K562 (cell line): ENCODE measurements around the gene EEA1. TPM values are rescaled to one million over a fixed set of nuclear protein-coding genes. Genes with fewer than 3 reads are reported as not detected.

Source experiments
- CBFA2T2 ChIP-seq: fragments of 450-650 bp; conservative IDR thresholded peaks from 2 replicates; pipeline ENCODE4 v1.6.1; 2017; ENCODE audit warnings: mild to moderate bottlenecking
- CBFB ChIP-seq: sonication (generic); formaldehyde crosslinking; IDR thresholded peaks from 2 replicates; pipeline ENCODE4 v1.4.0; 2020; ENCODE audit warnings: mild to moderate bottlenecking, missing genetic modification reagents
- EP400 ChIP-seq: fragments of 450-650 bp; IDR thresholded peaks from 2 replicates; pipeline ENCODE4 v1.6.1; 2017; ENCODE audit warnings: antibody characterized with exemption, mild to moderate bottlenecking, moderate library complexity
- HOXB6 ChIP-seq: fragments of 250-450 bp; sonication (Bioruptor Pico); IDR thresholded peaks from 2 replicates; pipeline ENCODE4 v1.5.1; 2022; ENCODE audit warnings: mild to moderate bottlenecking, borderline replicate concordance
- HSF4 ChIP-seq: fragments of 250-450 bp; sonication (Bioruptor Pico); IDR thresholded peaks from 2 replicates; pipeline ENCODE4 v2.1.2; 2022; ENCODE audit warnings: mild to moderate bottlenecking, moderate library complexity, borderline replicate concordance
- KDM1A ChIP-seq, 2 experiments: fragments of 450-650 bp; IDR thresholded peaks; 2 replicates each; pipeline ENCODE4 v1.6.1; 2016; ENCODE audit warnings: mild to moderate bottlenecking in 2 of 2
- KLF10 ChIP-seq: fragments of 250-450 bp; sonication (Bioruptor Pico); IDR thresholded peaks from 2 replicates; pipeline ENCODE4 v1.6.1; 2021; ENCODE audit warnings: matching md5 sums
- MIER1 ChIP-seq: fragments of 450-650 bp; IDR thresholded peaks from 2 replicates; pipeline ENCODE4 v1.6.1; 2016; ENCODE audit warnings: antibody characterized with exemption, mild to moderate bottlenecking, low read depth
- NFE2 ChIP-seq: IDR thresholded peaks from 2 replicates; pipeline ENCODE4 v1.6.1; 2014; ENCODE audit warnings: antibody characterized with exemption, low read depth
- NR3C1 ChIP-seq: sonication (generic); formaldehyde crosslinking; IDR thresholded peaks from 2 replicates; pipeline ENCODE4 v1.8.1; 2022; ENCODE audit warnings: missing genetic modification reagents
- NUFIP1 ChIP-seq: fragments of 450-650 bp; IDR thresholded peaks from 2 replicates; pipeline ENCODE4 v1.6.1; 2018; ENCODE audit not compliant: partially characterized antibody
- PHTF2 ChIP-seq: fragments of 250-450 bp; sonication (Bioruptor Pico); IDR thresholded peaks from 2 replicates; pipeline ENCODE4 v1.5.0; 2021; ENCODE audit warnings: mild to moderate bottlenecking
- PTBP1 ChIP-seq: fragments of 200-400 bp; formaldehyde crosslinking; IDR thresholded peaks from 2 replicates; pipeline ENCODE4 v1.6.1; 2017; ENCODE audit warnings: low read depth, low read length
- RB1 ChIP-seq: fragments of 450-650 bp; IDR thresholded peaks from 2 replicates; pipeline ENCODE4 v1.6.1; 2017; ENCODE audit warnings: low read depth, mild to moderate bottlenecking
- RBM22 ChIP-seq: fragments of 200-400 bp; formaldehyde crosslinking; IDR thresholded peaks from 2 replicates; pipeline ENCODE4 v1.6.1; 2018; ENCODE audit warnings: low read length, low read depth; ENCODE audit not compliant: poor library complexity, severe bottlenecking
- RCOR1 ChIP-seq, 2 experiments: IDR thresholded peaks; 2 replicates each; pipeline ENCODE4 v1.6.1; 2012; ENCODE audit warnings: low read depth in 2 of 2, low read length in 2 of 2, borderline replicate concordance in 1 of 2, improper control_type of control experiment in 1 of 2
- SMARCA5 ChIP-seq: fragments of 450-650 bp; IDR thresholded peaks from 2 replicates; pipeline ENCODE4 v1.6.1; 2016
- SNIP1 ChIP-seq: fragments of 450-650 bp; IDR thresholded peaks from 2 replicates; pipeline ENCODE4 v1.7.1; 2017; ENCODE audit warnings: low read depth, mild to moderate bottlenecking
- U2AF1 ChIP-seq: fragments of 200-400 bp; formaldehyde crosslinking; optimal IDR thresholded peaks from 2 replicates; pipeline ENCODE3; 2017; ENCODE audit warnings: mild to moderate bottlenecking, low read depth, low read length, moderate library complexity
- XRCC3 ChIP-seq: fragments of 450-650 bp; IDR thresholded peaks from 2 replicates; pipeline ENCODE4 v1.6.1; 2017; ENCODE audit warnings: mild to moderate bottlenecking, moderate library complexity
- ZBED1 ChIP-seq: IDR thresholded peaks from 2 replicates; pipeline ENCODE4 v1.6.1; 2014
- ZNF232 ChIP-seq: sonication (generic); formaldehyde crosslinking; IDR thresholded peaks from 2 replicates; pipeline ENCODE4 v1.8.0; 2022; ENCODE audit warnings: mild to moderate bottlenecking, missing genetic modification reagents
- ZNF445 ChIP-seq: fragments of 250-450 bp; sonication (Bioruptor Pico); IDR thresholded peaks from 2 replicates; pipeline ENCODE4 v1.4.0; 2020; ENCODE audit warnings: low read depth, mild to moderate bottlenecking, moderate library complexity
- ZNF76 ChIP-seq: fragments of 250-450 bp; sonication (Bioruptor Pico); IDR thresholded peaks from 2 replicates; pipeline ENCODE4 v1.4.0; 2020; ENCODE audit warnings: mild to moderate bottlenecking, moderate library complexity, borderline replicate concordance
- polyA plus RNA-seq, 8 experiments: library from polyadenylated mRNA; depleted of rRNA in 4 of 8; stranded (reverse) in 5 of 8; unstranded in 3 of 8; fragments of >200 nt; fragmentation: Nextera tagmentation in 2 of 8; fragmentation: Illumina TruSeq in 1 of 8; extraction: Ambion mirVana in 2 of 8; extraction: Trizol in 1 of 8; gene quantifications; 2 replicates each; pipeline versions ENCODE4 v1.2.1 to v1.2.3, GENCODE V29; 2011 to 2014; ENCODE audit warnings: inconsistent platforms in 1 of 8, missing spikeins in 1 of 8
- total RNA-seq, 7 experiments: library from RNA; depleted of rRNA in 6 of 7; stranded (reverse); fragments of >200 nt in 6 of 7; fragmentation: Illumina TruSeq in 2 of 7; extraction: Trizol in 2 of 7; gene quantifications; 2 replicates each; pipeline versions ENCODE4 v1.2.1 to v1.2.3, GENCODE V29; 2011 to 2021; ENCODE audit warnings: low replicate concordance in 1 of 7
- TF ChIP-seq, protein P1 (sequence below): fragments of 250-450 bp; sonication (Bioruptor Pico); IDR thresholded peaks from 2 replicates; pipeline ENCODE4 v1.8.0; 2022; ENCODE audit warnings: moderate library complexity, mild to moderate bottlenecking, inconsistent platforms
- TF ChIP-seq, protein P2 (sequence below): sonication (generic); formaldehyde crosslinking; IDR thresholded peaks from 2 replicates; pipeline ENCODE4 v1.9.0; 2022; ENCODE audit warnings: mild to moderate bottlenecking, missing genetic modification reagents
- TF ChIP-seq, protein P3 (sequence below): fragments of 450-650 bp; conservative IDR thresholded peaks from 2 replicates; pipeline ENCODE4 v1.6.1; 2016; ENCODE audit warnings: missing genetic modification characterization, low read depth, mild to moderate bottlenecking, control low read depth, missing compliant biosample characterization
- TF ChIP-seq, protein P4 (sequence below): fragments of 450-650 bp; IDR thresholded peaks from 2 replicates; pipeline ENCODE4 v1.6.1; 2016; ENCODE audit warnings: low read depth, mild to moderate bottlenecking, moderate library complexity

The EEA1 gene
- total and polyA plus RNA-seq, 9 of the 15 experiments (the other 6 are each of a cell fraction or from before 2014, with no cell fraction given) = 3.5 to 17.1 (median 7.5) TPM

DNA sequence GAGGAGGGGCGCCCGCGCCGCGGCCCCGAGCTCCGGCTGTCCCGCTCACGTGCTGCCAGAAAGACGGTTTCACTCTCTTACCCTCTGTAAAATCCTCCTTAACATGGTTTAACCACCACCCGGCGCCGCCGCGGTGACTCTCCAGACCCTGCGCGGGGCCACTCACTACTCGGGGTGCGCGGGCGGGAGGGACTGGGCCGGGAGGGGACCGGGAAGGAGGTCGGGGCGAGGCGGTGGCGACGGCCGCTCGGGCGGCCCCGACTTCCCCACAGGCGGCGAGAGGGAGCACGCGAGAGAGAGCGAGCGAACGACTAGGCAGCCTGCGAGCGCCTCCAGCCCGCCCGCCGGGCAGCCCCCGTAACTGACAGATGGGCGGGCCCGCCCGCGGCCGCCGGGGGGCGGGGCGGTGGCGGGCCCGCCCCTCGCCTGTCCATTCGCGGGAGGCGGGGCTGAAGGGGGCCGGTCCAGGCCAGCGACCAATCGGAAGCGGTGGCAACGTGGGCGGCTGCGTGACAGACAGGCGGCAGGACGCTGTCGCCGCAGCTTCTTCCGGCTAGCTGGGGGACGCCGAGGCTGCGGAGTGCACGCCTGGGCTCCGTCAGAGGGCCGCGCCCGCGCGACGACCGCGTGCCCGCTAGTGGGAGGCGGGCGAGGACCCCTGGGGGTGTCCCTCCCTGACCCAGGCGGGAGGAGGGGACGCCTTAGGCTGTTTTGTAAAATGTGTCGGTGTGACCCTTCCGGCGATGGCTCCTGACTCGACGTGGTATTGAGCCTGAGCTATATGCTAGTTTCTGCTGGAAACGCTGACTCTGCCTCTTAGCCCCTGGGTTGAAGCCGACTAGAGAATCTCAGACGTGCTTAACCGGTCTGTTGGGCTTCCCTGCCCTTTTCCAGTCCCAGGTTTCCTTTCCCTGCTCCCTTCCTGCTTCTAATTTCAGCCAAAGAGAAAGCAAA lies at the start of gene EEA1 (continued):
- no peak for TF ChIP-seq HSF4 (CRISPR knock-in tag)
- TF ChIP-seq ZNF76 (CRISPR knock-in tag) = peak; percentile 81
- TF ChIP-seq PHTF2 = no peak
- TF ChIP-seq PTBP1 = no peak
- no peak for TF ChIP-seq SMARCA5
- peak; percentile 97 for TF ChIP-seq EP400
- no peak for TF ChIP-seq SNIP1
- TF ChIP-seq ZNF232 (CRISPR knock-in tag) = peak; percentile 73; the same call in 1 of the 2 replicates
- TF ChIP-seq XRCC3 = no peak
- no peak for TF ChIP-seq RBM22
- no peak for TF ChIP-seq NUFIP1
- no peak for TF ChIP-seq CBFB (CRISPR knock-in tag)
- TF ChIP-seq RCOR1 (IDR thresholded peaks at IDR 0.05; ENCODE audit: borderline replicate concordance in 1 of 2, low read depth in 2 of 2, low read length in 2 of 2) = no peak; a peak in 2 of 4 replicates
- TF ChIP-seq NFE2 = no peak; the same call in 1 of the 2 replicates
- TF ChIP-seq, protein P1, sequence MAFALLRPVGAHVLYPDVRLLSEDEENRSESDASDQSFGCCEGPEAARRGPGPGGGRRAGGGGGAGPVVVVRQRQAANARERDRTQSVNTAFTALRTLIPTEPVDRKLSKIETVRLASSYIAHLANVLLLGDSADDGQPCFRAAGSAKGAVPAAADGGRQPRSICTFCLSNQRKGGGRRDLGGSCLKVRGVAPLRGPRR (CRISPR knock-in tag) = no peak
- TF ChIP-seq, protein P2, sequence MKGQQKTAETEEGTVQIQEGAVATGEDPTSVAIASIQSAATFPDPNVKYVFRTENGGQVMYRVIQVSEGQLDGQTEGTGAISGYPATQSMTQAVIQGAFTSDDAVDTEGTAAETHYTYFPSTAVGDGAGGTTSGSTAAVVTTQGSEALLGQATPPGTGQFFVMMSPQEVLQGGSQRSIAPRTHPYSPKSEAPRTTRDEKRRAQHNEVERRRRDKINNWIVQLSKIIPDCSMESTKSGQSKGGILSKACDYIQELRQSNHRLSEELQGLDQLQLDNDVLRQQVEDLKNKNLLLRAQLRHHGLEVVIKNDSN (CRISPR knock-in tag) = peak; percentile 13; the same call in 1 of the 2 replicates
- no peak for TF ChIP-seq ZBED1
- TF ChIP-seq ZNF445 (CRISPR knock-in tag) = no peak
- TF ChIP-seq, protein P3, sequence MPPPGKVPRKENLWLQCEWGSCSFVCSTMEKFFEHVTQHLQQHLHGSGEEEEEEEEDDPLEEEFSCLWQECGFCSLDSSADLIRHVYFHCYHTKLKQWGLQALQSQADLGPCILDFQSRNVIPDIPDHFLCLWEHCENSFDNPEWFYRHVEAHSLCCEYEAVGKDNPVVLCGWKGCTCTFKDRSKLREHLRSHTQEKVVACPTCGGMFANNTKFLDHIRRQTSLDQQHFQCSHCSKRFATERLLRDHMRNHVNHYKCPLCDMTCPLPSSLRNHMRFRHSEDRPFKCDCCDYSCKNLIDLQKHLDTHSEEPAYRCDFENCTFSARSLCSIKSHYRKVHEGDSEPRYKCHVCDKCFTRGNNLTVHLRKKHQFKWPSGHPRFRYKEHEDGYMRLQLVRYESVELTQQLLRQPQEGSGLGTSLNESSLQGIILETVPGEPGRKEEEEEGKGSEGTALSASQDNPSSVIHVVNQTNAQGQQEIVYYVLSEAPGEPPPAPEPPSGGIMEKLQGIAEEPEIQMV (tag) = no peak
- no peak for TF ChIP-seq KDM1A (IDR thresholded peaks at IDR 0.05)
- TF ChIP-seq, protein P4, sequence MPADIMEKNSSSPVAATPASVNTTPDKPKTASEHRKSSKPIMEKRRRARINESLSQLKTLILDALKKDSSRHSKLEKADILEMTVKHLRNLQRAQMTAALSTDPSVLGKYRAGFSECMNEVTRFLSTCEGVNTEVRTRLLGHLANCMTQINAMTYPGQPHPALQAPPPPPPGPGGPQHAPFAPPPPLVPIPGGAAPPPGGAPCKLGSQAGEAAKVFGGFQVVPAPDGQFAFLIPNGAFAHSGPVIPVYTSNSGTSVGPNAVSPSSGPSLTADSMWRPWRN = no peak
- TF ChIP-seq CBFA2T2 = no peak
- no peak for TF ChIP-seq U2AF1
- no peak for TF ChIP-seq NR3C1 (CRISPR knock-in tag)
- TF ChIP-seq HOXB6 (CRISPR knock-in tag) = no peak
- no peak for TF ChIP-seq MIER1
- no peak for TF ChIP-seq KLF10 (CRISPR knock-in tag)
- TF ChIP-seq RB1 = peak; percentile 65
